Measurements from ENCODE around the gene SCD. TPM values are rescaled to one million over a fixed set of nuclear protein-coding genes. Genes with fewer than 3 reads are reported as not detected.

SCD gene
- total and polyA plus RNA-seq, 4 donors: 43.4 to 1,255 (median 234) TPM

DNA sequence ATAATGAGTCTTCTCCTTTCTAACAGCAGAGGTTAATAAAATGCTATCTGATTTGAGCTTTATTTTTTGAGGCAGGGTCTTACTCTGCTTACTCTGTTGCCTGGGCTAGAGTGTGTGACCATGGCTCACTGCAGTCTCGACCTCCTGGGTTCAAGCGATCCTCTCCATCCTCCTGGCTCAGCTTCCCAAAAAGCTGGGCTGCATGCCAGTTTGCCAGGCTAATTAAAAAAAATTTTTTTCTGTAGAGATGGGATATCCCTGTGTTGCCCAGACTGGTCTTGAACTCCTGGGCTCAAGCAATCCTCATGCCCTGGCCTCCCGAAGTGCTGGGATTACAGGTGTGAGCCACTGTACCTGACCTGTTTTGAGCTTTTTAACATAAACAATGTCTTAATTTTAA, 56.7 kb downstream of the SCD start:
- 80% methylated on average over 3 of the region's 3 CpGs for WGBS
- no peaks in the 10 kb centered on the region for H3K9me3 ChIP-seq (ENCODE audit: control insufficient read depth in 4 of 4, low read length in 3 of 4)
- H3K4me3 ChIP-seq (ENCODE audit: low read depth in 1 of 3, low read length in 3 of 3): no peak overlapping the region
- H3K27ac ChIP-seq (ENCODE audit: low read depth in 1 of 2, low read length in 2 of 2): no peak overlapping the region
- TF ChIP-seq TAF1 (conservative IDR thresholded peaks at IDR 0.05) (no peak), HNF4A (conservative IDR thresholded peaks at IDR 0.05) (no peak), RAD21 (IDR thresholded peaks at IDR 0.05) (no peak), RXRA (IDR thresholded peaks at IDR 0.05) (no peak), JUND (IDR thresholded peaks at IDR 0.05) (no peak), EGR1 (IDR thresholded peaks at IDR 0.05; ENCODE audit: low read depth in 2 of 2) (no peak), FOXA1 (IDR thresholded peaks at IDR 0.05) (no peak), SP1 (IDR thresholded peaks at IDR 0.05) (no peak), HNF4G (IDR thresholded peaks at IDR 0.05) (no peak), FOXA2 (IDR thresholded peaks at IDR 0.05) (no peak), YY1 (IDR thresholded peaks at IDR 0.05) (no peak), NR2F2 (IDR thresholded peaks at IDR 0.05) (no peak), GABPA (IDR thresholded peaks at IDR 0.05 in 1 of 2, conservative IDR thresholded peaks at IDR 0.05 in 1 of 2) (no peak)
- TF ChIP-seq, protein P1, sequence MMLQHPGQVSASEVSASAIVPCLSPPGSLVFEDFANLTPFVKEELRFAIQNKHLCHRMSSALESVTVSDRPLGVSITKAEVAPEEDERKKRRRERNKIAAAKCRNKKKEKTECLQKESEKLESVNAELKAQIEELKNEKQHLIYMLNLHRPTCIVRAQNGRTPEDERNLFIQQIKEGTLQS (IDR thresholded peaks at IDR 0.05): no peak
- TF ChIP-seq, protein P2, sequence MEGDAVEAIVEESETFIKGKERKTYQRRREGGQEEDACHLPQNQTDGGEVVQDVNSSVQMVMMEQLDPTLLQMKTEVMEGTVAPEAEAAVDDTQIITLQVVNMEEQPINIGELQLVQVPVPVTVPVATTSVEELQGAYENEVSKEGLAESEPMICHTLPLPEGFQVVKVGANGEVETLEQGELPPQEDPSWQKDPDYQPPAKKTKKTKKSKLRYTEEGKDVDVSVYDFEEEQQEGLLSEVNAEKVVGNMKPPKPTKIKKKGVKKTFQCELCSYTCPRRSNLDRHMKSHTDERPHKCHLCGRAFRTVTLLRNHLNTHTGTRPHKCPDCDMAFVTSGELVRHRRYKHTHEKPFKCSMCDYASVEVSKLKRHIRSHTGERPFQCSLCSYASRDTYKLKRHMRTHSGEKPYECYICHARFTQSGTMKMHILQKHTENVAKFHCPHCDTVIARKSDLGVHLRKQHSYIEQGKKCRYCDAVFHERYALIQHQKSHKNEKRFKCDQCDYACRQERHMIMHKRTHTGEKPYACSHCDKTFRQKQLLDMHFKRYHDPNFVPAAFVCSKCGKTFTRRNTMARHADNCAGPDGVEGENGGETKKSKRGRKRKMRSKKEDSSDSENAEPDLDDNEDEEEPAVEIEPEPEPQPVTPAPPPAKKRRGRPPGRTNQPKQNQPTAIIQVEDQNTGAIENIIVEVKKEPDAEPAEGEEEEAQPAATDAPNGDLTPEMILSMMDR (IDR thresholded peaks at IDR 0.05; ENCODE audit: low read depth, low read length, missing input control): no peak
- TF ChIP-seq, protein P3, sequence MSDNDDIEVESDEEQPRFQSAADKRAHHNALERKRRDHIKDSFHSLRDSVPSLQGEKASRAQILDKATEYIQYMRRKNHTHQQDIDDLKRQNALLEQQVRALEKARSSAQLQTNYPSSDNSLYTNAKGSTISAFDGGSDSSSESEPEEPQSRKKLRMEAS (IDR thresholded peaks at IDR 0.05): no peak
- TF ChIP-seq, protein P4, sequence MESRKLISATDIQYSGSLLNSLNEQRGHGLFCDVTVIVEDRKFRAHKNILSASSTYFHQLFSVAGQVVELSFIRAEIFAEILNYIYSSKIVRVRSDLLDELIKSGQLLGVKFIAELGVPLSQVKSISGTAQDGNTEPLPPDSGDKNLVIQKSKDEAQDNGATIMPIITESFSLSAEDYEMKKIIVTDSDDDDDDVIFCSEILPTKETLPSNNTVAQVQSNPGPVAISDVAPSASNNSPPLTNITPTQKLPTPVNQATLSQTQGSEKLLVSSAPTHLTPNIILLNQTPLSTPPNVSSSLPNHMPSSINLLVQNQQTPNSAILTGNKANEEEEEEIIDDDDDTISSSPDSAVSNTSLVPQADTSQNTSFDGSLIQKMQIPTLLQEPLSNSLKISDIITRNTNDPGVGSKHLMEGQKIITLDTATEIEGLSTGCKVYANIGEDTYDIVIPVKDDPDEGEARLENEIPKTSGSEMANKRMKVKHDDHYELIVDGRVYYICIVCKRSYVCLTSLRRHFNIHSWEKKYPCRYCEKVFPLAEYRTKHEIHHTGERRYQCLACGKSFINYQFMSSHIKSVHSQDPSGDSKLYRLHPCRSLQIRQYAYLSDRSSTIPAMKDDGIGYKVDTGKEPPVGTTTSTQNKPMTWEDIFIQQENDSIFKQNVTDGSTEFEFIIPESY (IDR thresholded peaks at IDR 0.05): no peak
- TF ChIP-seq, protein P5, sequence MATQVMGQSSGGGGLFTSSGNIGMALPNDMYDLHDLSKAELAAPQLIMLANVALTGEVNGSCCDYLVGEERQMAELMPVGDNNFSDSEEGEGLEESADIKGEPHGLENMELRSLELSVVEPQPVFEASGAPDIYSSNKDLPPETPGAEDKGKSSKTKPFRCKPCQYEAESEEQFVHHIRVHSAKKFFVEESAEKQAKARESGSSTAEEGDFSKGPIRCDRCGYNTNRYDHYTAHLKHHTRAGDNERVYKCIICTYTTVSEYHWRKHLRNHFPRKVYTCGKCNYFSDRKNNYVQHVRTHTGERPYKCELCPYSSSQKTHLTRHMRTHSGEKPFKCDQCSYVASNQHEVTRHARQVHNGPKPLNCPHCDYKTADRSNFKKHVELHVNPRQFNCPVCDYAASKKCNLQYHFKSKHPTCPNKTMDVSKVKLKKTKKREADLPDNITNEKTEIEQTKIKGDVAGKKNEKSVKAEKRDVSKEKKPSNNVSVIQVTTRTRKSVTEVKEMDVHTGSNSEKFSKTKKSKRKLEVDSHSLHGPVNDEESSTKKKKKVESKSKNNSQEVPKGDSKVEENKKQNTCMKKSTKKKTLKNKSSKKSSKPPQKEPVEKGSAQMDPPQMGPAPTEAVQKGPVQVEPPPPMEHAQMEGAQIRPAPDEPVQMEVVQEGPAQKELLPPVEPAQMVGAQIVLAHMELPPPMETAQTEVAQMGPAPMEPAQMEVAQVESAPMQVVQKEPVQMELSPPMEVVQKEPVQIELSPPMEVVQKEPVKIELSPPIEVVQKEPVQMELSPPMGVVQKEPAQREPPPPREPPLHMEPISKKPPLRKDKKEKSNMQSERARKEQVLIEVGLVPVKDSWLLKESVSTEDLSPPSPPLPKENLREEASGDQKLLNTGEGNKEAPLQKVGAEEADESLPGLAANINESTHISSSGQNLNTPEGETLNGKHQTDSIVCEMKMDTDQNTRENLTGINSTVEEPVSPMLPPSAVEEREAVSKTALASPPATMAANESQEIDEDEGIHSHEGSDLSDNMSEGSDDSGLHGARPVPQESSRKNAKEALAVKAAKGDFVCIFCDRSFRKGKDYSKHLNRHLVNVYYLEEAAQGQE (IDR thresholded peaks at IDR 0.05): no peak
- no peaks in the 10 kb centered on the region for H3K4me1 ChIP-seq (ENCODE audit: control insufficient read depth in 4 of 4, insufficient read depth in 4 of 4, low read length in 3 of 4)
- no peaks in the 10 kb centered on the region for H3K27me3 ChIP-seq (ENCODE audit: control insufficient read depth in 4 of 4, insufficient read depth in 4 of 4, low read length in 3 of 4)
- H3K9ac ChIP-seq (ENCODE audit: low read depth in 1 of 2, low read length in 2 of 2): no peak overlapping the region
- no peak for DNase-seq (ENCODE audit: low spot score)
- H3K36me3 ChIP-seq (ENCODE audit: control insufficient read depth in 4 of 4, insufficient read depth in 3 of 4, low read depth in 1 of 4, low read length in 3 of 4): no peaks in the 10 kb centered on the region
